ENCODE data around the gene SLAMF8. TPM values are rescaled to one million over a fixed set of nuclear protein-coding genes. Genes with fewer than 3 reads are reported as not detected.

SLAMF8 gene
- total and polyA plus RNA-seq, 2 of the 8 experiments (the other 6 are each of a cell fraction or from before 2014, with no cell fraction given), result not detected

- H3K27ac ChIP-seq (ENCODE audit: low read depth, low read length), result no peak overlapping the region
- H3K4me3 ChIP-seq (ENCODE audit: extremely low read depth in 1 of 4, insufficient read depth in 2 of 4, low read depth in 3 of 4, low read length in 4 of 4), result no peak overlapping the region
- no peak overlapping the region for H2BK20ac ChIP-seq (ENCODE audit: low read length)
- 89% methylated on average over 6 of the region's 6 CpGs; no CpG with 5 or more reads in 1 of the 2 experiments for WGBS, 2 experiments (ENCODE audit: extremely low coverage in 1 of 2, insufficient coverage in 1 of 2, insufficient read length in 1 of 2, insufficient replicate concordance in 2 of 2, low coverage in 1 of 2, low lambda C conversion rate in 2 of 2, missing lambda C conversion rate in 1 of 2)
- no peak overlapping the region for H2BK120ac ChIP-seq (replicated peaks; ENCODE audit: low read depth, low read length)
- no peak overlapping the region for H4K91ac ChIP-seq (replicated peaks; ENCODE audit: insufficient read length, low read length)
- H3K79me1 ChIP-seq (ENCODE audit: low read depth, low read length), result no peaks in the 10 kb centered on the region
- no peaks in the 10 kb centered on the region for H3K79me2 ChIP-seq (ENCODE audit: control insufficient read depth in 1 of 2, insufficient read depth in 2 of 2, low read length in 2 of 2)
- H3K9ac ChIP-seq (replicated peaks in 1 of 4; ENCODE audit: extremely low read depth in 1 of 4, low read depth in 3 of 4, low read length in 3 of 4), result no peak overlapping the region
- no peak overlapping the region for H3K4me2 ChIP-seq (ENCODE audit: insufficient read depth in 1 of 2, low read depth in 2 of 2, low read length in 2 of 2)
- no peak overlapping the region for H2BK15ac ChIP-seq (ENCODE audit: low read length)
- H3K18ac ChIP-seq (ENCODE audit: extremely low read depth, low read length), result no peak overlapping the region
- no peak overlapping the region for H3K23ac ChIP-seq (ENCODE audit: insufficient read length)
- H3K4ac ChIP-seq (replicated peaks; ENCODE audit: insufficient read length, low read depth, low read length), result no peak overlapping the region
- no peaks in the 10 kb centered on the region for H4K20me1 ChIP-seq (replicated peaks in 1 of 2; ENCODE audit: control insufficient read depth in 1 of 2, insufficient read depth in 2 of 2, low read length in 2 of 2)
- FAIRE-seq, result no peak
- no peak overlapping the region for H2AFZ ChIP-seq (ENCODE audit: low read length)
- no peaks in the 10 kb centered on the region; a peak in 1 of 7 replicates for H3K4me1 ChIP-seq (replicated peaks in 1 of 4; ENCODE audit: control insufficient read depth in 3 of 4, insufficient read depth in 4 of 4, low read length in 3 of 4)
- no peak for DNase-seq (ENCODE audit: low read depth in 1 of 2, low spot score in 2 of 2)
- no peak overlapping the region for H2BK12ac ChIP-seq (ENCODE audit: low read depth, low read length)
- no peak overlapping the region for H2BK5ac ChIP-seq (ENCODE audit: low read depth, low read length)
- H3K56ac ChIP-seq (replicated peaks; ENCODE audit: insufficient read length, low read depth, low read length), result no peak overlapping the region
- ChIA-PET CTCF (ENCODE audit: partially characterized antibody) (interaction anchor here (1.2 to 20.8 kb wide), 5 partner anchors 8 to 74 kb away, joined by 4 to 645 read pairs (median 62); partner anchors contain the start of gene FCRL6), POLR2A (ENCODE audit: partially characterized antibody) (interaction anchor here (0.7 kb wide), 1 partner anchor 82 kb away, joined by 3 read pairs; no protein-coding TSS in a partner anchor)
- H3K27me3 ChIP-seq (replicated peaks in 1 of 4; ENCODE audit: control insufficient read depth in 3 of 4, extremely low read depth in 1 of 4, insufficient read depth in 3 of 4, low read length in 3 of 4), result no peaks in the 10 kb centered on the region; a peak in 1 of 7 replicates
- H2AK5ac ChIP-seq (ENCODE audit: low read depth, low read length), result no peak overlapping the region
- no peak overlapping the region for H3K14ac ChIP-seq (ENCODE audit: insufficient read length)
- H3K9me3 ChIP-seq (ENCODE audit: insufficient read depth in 2 of 2, low read depth in 1 of 2, low read length in 1 of 2), result no peaks in the 10 kb centered on the region
- H4K5ac ChIP-seq (ENCODE audit: insufficient read length, low read depth, low read length), result no peak overlapping the region
- no peaks in the 10 kb centered on the region for H3K36me3 ChIP-seq (ENCODE audit: control insufficient read depth in 2 of 4, insufficient read depth in 4 of 4, low read length in 3 of 4)
- no peaks in the 10 kb centered on the region; the same call in 1 of the 2 replicates for H3K23me2 ChIP-seq (ENCODE audit: low read depth, low read length)
- TF ChIP-seq, protein P1, sequence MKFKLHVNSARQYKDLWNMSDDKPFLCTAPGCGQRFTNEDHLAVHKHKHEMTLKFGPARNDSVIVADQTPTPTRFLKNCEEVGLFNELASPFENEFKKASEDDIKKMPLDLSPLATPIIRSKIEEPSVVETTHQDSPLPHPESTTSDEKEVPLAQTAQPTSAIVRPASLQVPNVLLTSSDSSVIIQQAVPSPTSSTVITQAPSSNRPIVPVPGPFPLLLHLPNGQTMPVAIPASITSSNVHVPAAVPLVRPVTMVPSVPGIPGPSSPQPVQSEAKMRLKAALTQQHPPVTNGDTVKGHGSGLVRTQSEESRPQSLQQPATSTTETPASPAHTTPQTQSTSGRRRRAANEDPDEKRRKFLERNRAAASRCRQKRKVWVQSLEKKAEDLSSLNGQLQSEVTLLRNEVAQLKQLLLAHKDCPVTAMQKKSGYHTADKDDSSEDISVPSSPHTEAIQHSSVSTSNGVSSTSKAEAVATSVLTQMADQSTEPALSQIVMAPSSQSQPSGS (IDR thresholded peaks at IDR 0.05; ENCODE audit: low read length), result no peak
- TF ChIP-seq ZNF274 (IDR thresholded peaks at IDR 0.05; ENCODE audit: borderline replicate concordance, extremely low read depth, low read length) (no peak), POLR2AphosphoS5 (IDR thresholded peaks at IDR 0.05; ENCODE audit: low read depth, low read length) (no peak), CTBP2 (IDR thresholded peaks at IDR 0.05; ENCODE audit: borderline replicate concordance, insufficient read depth, insufficient read length, low read length) (no peak), TEAD4 (IDR thresholded peaks at IDR 0.05; ENCODE audit: low read depth, low read length) (no peak), HDAC6 (IDR thresholded peaks at IDR 0.05; ENCODE audit: low read depth, low read length) (no peak)
- H4K8ac ChIP-seq (ENCODE audit: extremely low read depth, insufficient read depth, low read length), result no peak overlapping the region
Observed at GRCh38 chr1:159877695-159878444, 51.2 kb downstream of the SLAMF8 start.
